ENCODE results near the gene CKLF. TPM values are rescaled to one million over a fixed set of nuclear protein-coding genes. Genes with fewer than 3 reads are reported as not detected.
A peak's percentile ranks its signal among the peaks of the same experiment; 100 is the strongest.

The CKLF gene
- total RNA-seq, 2 experiments from 2014 or later = 124 to 132 TPM

GRCh38 chr16:66568355-66568754 lies 16.0 kb downstream of the CKLF start:
- Mint-ChIP-seq H3K9me3 (no peaks in the 10 kb centered on the region), H3K27me3 (no peaks in the 10 kb centered on the region), H3K4me3 (no peak overlapping the region), H3K36me3 (ENCODE audit: low read depth) (peaks cover 41% of the 10 kb centered on the region), H3K27ac (no peak overlapping the region), H3K4me1 (peaks cover 13% of the 10 kb centered on the region)
- ChIA-PET POLR2A (no interaction called here), CTCF (no interaction called here)
- DNase-seq = no peak

DNA sequence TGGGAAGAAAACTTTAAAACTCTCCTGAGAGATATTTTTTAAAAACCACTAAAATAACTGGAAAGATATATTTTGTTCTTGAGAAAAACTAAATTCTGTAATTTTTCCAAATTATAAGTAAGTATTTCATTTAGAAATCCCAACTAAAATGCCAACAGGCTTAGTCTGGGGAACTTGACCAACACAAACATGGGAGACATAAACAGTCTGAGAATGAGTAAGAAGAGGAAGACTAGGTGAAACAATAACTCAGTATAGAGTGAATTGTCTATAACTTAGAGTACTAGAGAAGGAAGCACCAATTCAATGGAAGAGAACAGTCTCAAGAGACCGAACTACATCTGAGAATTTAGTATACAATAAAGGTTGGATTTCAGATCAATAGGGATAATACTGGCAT lies 16.8 kb downstream of the CKLF start:
- Mint-ChIP-seq H3K36me3 (ENCODE audit: low read depth) (peaks cover 37% of the 10 kb centered on the region), H3K4me1 (peaks cover 7% of the 10 kb centered on the region), H3K4me3 (no peak overlapping the region), H3K9me3 (no peaks in the 10 kb centered on the region), H3K27me3 (no peaks in the 10 kb centered on the region), H3K27ac (no peak overlapping the region)
- POLR2A ChIA-PET = no interaction called here
- CTCF ChIA-PET = interaction anchor here (2.4 kb wide), 1 partner anchor 17 kb away, joined by 9 read pairs; the partner anchor contains the start of gene CKLF
- no peak for DNase-seq

DNA sequence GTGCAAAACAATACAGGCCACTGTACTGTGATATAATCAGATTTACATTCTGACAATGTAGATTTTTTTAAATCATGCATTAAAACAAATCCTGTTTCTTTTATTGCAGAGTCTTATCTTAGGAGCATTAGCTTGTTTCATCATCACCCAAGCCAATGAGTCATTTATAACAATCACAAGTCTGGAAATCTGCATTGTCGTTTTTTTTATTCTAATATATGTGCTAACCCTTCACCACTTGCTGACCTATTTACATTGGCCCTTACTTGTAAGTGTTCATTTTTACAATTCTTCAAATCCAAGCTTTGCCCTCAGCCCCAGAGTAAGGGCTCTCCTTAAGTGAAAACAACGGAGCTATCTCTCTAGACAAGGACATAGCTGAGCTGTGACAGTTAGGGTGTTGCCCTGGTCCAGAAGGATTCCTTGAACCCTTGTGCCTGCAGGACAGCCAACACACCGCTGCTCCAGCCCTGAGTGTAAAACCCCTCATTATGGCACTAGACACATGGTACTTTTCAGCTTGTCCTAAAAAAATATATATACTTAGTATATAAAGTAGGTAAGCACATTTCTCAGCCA lies 17.5 kb downstream of the CKLF start:
- H3K4me1 Mint-ChIP-seq = peaks cover 5% of the 10 kb centered on the region
- H3K9me3 Mint-ChIP-seq = no peaks in the 10 kb centered on the region
- no peak for DNase-seq
- H3K27me3 Mint-ChIP-seq = no peaks in the 10 kb centered on the region
- no peak overlapping the region for H3K27ac Mint-ChIP-seq
- POLR2A ChIA-PET = no interaction called here
- peaks cover 34% of the 10 kb centered on the region for H3K36me3 Mint-ChIP-seq (ENCODE audit: low read depth)
- H3K4me3 Mint-ChIP-seq = no peak overlapping the region
- CTCF ChIA-PET = interaction anchor here (0.8 to 2.4 kb wide), 6 partner anchors 9 to 81 kb away, joined by 3 to 9 read pairs (median 4); partner anchors contain the start of genes CKLF and CMTM2

- POLR2A ChIA-PET = no interaction called here
- peaks cover 2% of the 10 kb centered on the region for H3K4me1 Mint-ChIP-seq
- H3K27me3 Mint-ChIP-seq = peaks cover 5% of the 10 kb centered on the region
- DNase-seq = no peak
- CTCF ChIA-PET = no interaction called here
- peak overlapping the region; percentile 68 for H3K27ac Mint-ChIP-seq
- H3K36me3 Mint-ChIP-seq (ENCODE audit: low read depth) = peaks cover 10% of the 10 kb centered on the region
- no peaks in the 10 kb centered on the region for H3K9me3 Mint-ChIP-seq
- no peak overlapping the region for H3K4me3 Mint-ChIP-seq
These were observed 20.0 kb downstream of the CKLF start for GRCh38 chr16:66572356-66572755.

DNA sequence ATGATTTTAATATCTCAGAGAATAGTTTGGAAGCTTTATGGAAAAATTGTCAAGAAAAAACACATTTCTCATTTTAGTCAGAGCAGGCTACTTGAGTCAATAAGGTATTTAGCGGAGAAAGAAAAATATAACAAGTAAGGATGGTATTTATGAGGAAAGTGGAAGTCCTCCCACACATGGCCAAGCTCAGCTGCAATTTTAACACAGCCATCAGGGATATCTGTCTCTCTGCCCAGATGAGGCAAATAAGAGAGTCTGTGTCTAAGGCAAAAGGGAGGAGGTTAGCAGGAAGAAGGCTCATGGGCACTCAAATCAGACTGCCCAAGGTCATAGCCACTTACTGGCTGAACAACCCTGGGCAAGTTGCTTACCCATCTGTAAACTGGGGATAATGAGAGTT lies 21.7 kb downstream of the CKLF start:
- ChIA-PET POLR2A (interaction anchor here (0.6 kb wide), 1 partner anchor 70 kb away, joined by 7 read pairs; no protein-coding TSS in a partner anchor), CTCF (interaction anchor here (0.6 to 1.7 kb wide), 5 partner anchors 12 to 93 kb away, joined by 3 to 6 read pairs (median 4); partner anchors contain the start of gene CKLF)
- H3K4me3 Mint-ChIP-seq = no peak overlapping the region
- no peaks in the 10 kb centered on the region for H3K9me3 Mint-ChIP-seq
- peaks cover 11% of the 10 kb centered on the region for H3K4me1 Mint-ChIP-seq
- no peak for DNase-seq
- H3K27ac Mint-ChIP-seq = peak overlapping the region; percentile 2
- peaks cover 21% of the 10 kb centered on the region for H3K27me3 Mint-ChIP-seq
- peaks cover 8% of the 10 kb centered on the region for H3K36me3 Mint-ChIP-seq (ENCODE audit: low read depth)

GRCh38 chr16:66574531-66574930 lies 22.2 kb downstream of the CKLF start:
- Mint-ChIP-seq H3K4me3 (no peak overlapping the region), H3K27ac (no peak overlapping the region), H3K4me1 (peaks cover 11% of the 10 kb centered on the region), H3K27me3 (peaks cover 25% of the 10 kb centered on the region), H3K36me3 (ENCODE audit: low read depth) (peaks cover 7% of the 10 kb centered on the region), H3K9me3 (no peaks in the 10 kb centered on the region)
- DNase-seq = no peak
- CTCF ChIA-PET = interaction anchor here (1.7 kb wide), 1 partner anchor 22 kb away, joined by 6 read pairs; the partner anchor contains the start of gene CKLF
- POLR2A ChIA-PET = no interaction called here

DNA sequence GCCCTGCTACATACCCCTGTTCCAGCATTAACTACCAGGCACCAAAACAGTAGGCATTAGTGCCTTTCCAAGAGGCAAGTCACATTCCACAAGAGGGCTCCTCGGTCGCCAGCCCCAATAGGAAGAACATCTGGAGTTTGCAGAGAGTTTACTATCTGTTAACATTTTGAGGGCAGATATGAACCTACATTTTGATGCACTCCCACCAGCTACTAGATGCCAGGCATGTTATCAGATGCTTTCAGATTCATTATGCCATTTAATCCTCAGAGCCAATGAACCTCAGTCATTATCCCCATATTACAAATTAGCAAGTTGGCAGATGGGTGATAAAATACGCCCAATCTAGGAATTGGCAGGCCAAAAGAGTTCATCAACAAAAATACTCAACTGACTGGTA lies 22.7 kb downstream of the CKLF start:
- CTCF ChIA-PET = interaction anchor here (1.7 kb wide), 1 partner anchor 22 kb away, joined by 6 read pairs; the partner anchor contains the start of gene CKLF
- no peak overlapping the region for H3K27ac Mint-ChIP-seq
- no peak overlapping the region for H3K4me3 Mint-ChIP-seq
- peaks cover 5% of the 10 kb centered on the region for H3K36me3 Mint-ChIP-seq (ENCODE audit: low read depth)
- peaks cover 30% of the 10 kb centered on the region for H3K27me3 Mint-ChIP-seq
- POLR2A ChIA-PET = no interaction called here
- no peak for DNase-seq
- no peaks in the 10 kb centered on the region for H3K9me3 Mint-ChIP-seq
- peaks cover 15% of the 10 kb centered on the region for H3K4me1 Mint-ChIP-seq

- peaks cover 5% of the 10 kb centered on the region for H3K36me3 Mint-ChIP-seq (ENCODE audit: low read depth)
- H3K4me3 Mint-ChIP-seq = no peak overlapping the region
- ChIA-PET POLR2A (no interaction called here), CTCF (interaction anchor here (1.2 to 3.1 kb wide), 3 partner anchors 11 to 13 kb away, joined by 6 to 11 read pairs (median 7); no protein-coding TSS in a partner anchor)
- no peaks in the 10 kb centered on the region for H3K9me3 Mint-ChIP-seq
- no peak for DNase-seq
- peaks cover 13% of the 10 kb centered on the region for H3K4me1 Mint-ChIP-seq
- peaks cover 40% of the 10 kb centered on the region for H3K27me3 Mint-ChIP-seq
- no peak overlapping the region for H3K27ac Mint-ChIP-seq
These were observed 23.9 kb downstream of the CKLF start for GRCh38 chr16:66576296-66576695.

- peaks cover 40% of the 10 kb centered on the region for H3K27me3 Mint-ChIP-seq
- ChIA-PET CTCF (interaction anchor here (0.6 to 3.1 kb wide), 11 partner anchors 8 to 289 kb away, joined by 3 to 14 read pairs (median 5); partner anchors contain the start of gene CKLF), POLR2A (no interaction called here)
- no peaks in the 10 kb centered on the region for H3K9me3 Mint-ChIP-seq
- no peak within 1 kb of the TSS for H3K27ac Mint-ChIP-seq
- H3K4me3 Mint-ChIP-seq = peak within 1 kb of the TSS; percentile 16
- H3K36me3 Mint-ChIP-seq (ENCODE audit: low read depth) = peaks cover 5% of the 10 kb centered on the region
- DNase-seq = no peak
- H3K4me1 Mint-ChIP-seq = peaks cover 13% of the 10 kb centered on the region
These were observed 26.5 kb downstream of the CKLF start, which contains the start of gene CMTM2 for GRCh38 chr16:66578651-66579531. CMTM2 (plus strand) TSS chr16:66579463; CDS start chr16:66579608, 145 bp downstream.

DNA sequence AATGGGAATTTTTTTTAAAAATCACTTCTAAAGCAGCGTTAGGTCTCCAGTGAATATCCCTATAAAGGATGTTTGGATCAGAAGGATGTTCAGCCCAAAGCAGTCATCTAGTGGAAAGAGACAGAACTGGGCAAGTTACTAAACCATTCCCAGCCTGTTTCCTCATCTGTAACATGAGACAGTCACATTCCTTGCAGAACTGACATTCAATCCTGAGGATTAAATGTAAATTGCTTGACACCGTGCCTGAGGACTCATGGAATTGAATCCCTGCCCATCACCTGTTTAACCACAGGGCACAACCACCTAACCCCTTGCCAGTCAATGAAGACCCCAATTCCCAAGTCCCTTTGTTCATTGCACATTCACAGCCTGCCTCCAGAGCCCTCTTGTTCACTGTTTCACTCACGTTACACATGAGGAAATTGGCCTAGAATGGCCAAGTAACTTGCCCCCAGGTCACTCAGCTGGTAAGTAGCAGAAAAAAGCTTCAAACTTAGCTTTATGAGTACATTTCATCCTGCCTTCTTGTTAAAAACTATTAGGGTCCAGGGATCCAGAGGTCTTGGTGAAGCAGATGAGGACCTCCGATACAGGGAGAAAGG lies 28.3 kb downstream of the CKLF start:
- peaks cover 5% of the 10 kb centered on the region for H3K36me3 Mint-ChIP-seq (ENCODE audit: low read depth)
- POLR2A ChIA-PET = no interaction called here

DNA sequence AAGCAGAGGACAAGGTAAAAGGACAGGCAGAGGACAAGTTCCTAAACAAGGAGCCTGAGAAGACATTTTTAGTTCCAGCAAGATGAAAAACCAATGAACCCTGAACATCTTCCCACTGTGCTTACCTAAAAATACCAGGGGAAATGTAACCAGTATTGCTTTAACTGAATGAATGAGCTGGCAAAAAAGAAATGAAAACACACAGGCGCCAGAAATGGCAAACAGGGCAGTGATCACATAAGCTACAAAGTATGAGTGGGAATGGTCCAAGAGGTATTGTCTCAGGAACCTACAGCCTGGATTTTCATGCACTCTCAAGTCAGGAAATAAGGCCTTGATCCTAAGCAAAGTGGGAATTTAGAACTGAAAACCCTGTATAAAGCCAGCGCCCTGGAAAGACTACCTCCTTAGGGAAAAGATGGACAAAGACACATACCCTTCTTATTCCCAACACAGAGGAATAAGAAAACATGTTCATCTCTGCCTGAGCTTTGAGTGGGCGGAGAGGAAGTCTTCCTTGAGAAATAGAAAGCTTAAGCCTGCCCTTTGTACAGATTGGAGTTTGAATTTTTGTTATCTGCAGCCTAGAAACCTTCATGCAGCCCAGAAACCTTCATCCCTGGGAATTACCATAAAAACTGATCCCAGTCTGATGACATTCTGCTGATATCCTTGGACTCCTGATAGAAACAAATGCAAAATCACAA lies 29.0 kb downstream of the CKLF start:
- peaks cover 18% of the 10 kb centered on the region for H3K4me1 Mint-ChIP-seq
- H3K27ac Mint-ChIP-seq = no peak overlapping the region
- H3K4me3 Mint-ChIP-seq = no peak overlapping the region
- H3K27me3 Mint-ChIP-seq = peaks cover 40% of the 10 kb centered on the region
- POLR2A ChIA-PET = no interaction called here
- CTCF ChIA-PET = interaction anchor here (1.0 to 1.6 kb wide), 5 partner anchors 8 to 105 kb away, joined by 3 to 5 read pairs (median 4); no protein-coding TSS in a partner anchor
- no peaks in the 10 kb centered on the region for H3K9me3 Mint-ChIP-seq
- peaks cover 5% of the 10 kb centered on the region for H3K36me3 Mint-ChIP-seq (ENCODE audit: low read depth)
- no peak for DNase-seq

More for the DNA sequence above, 28.3 kb downstream of the CKLF start:
- CTCF ChIA-PET = interaction anchor here (1.1 to 1.7 kb wide), 6 partner anchors 9 to 104 kb away, joined by 3 to 6 read pairs (median 4); partner anchors contain the start of gene CKLF
- Mint-ChIP-seq H3K4me3 (no peak overlapping the region), H3K27ac (no peak overlapping the region), H3K9me3 (no peaks in the 10 kb centered on the region), H3K27me3 (peaks cover 40% of the 10 kb centered on the region), H3K4me1 (peaks cover 16% of the 10 kb centered on the region)
- DNase-seq = no peak
